K562 (cell line): Measurements from ENCODE around the gene EPB41L4A.

Experiments used
- ATF7 ChIP-seq: fragments of 450-650 bp; IDR thresholded peaks from 2 replicates; pipeline ENCODE4 v1.7.1; 2014; ENCODE audit warnings: mild to moderate bottlenecking, moderate library complexity
- ELF4 ChIP-seq: fragments of 450-650 bp; formaldehyde crosslinking; IDR thresholded peaks from 2 replicates; pipeline ENCODE4 v1.4.0; 2022; ENCODE audit warnings: missing genetic modification characterization
- EP300 ChIP-seq: IDR thresholded peaks from 2 replicates; pipeline ENCODE4 v1.6.1; 2012; ENCODE audit warnings: low read length, improper control_type of control experiment
- SAP30 ChIP-seq: fragments of 200-600 bp; sonication (generic); IDR thresholded peaks from 2 replicates; pipeline ENCODE4 v1.6.1; 2012; ENCODE audit warnings: borderline replicate concordance, low read depth, mild to moderate bottlenecking, moderate library complexity, low read length, control low read depth, inconsistent platforms; ENCODE audit not compliant: insufficient read depth, poor library complexity, severe bottlenecking
- SMC3 ChIP-seq: conservative IDR thresholded peaks from 2 replicates; pipeline ENCODE4 v1.6.1; 2011; ENCODE audit warnings: low read depth, low read length, improper control_type of control experiment; ENCODE audit not compliant: insufficient read depth
- TCFL5 ChIP-seq: fragments of 250-450 bp; sonication (Bioruptor Pico); conservative IDR thresholded peaks from 2 replicates; pipeline ENCODE4 v1.6.1; 2021; ENCODE audit warnings: mild to moderate bottlenecking, moderate library complexity, matching md5 sums
- ZFX ChIP-seq: sonication (generic); formaldehyde crosslinking; IDR thresholded peaks from 2 replicates; pipeline ENCODE4 v1.8.0; 2022; ENCODE audit warnings: mild to moderate bottlenecking, missing genetic modification reagents, moderate library complexity
- TF ChIP-seq, protein P1 (sequence below): sonication (generic); formaldehyde crosslinking; IDR thresholded peaks from 2 replicates; pipeline ENCODE4 v1.8.0; 2023; ENCODE audit warnings: mild to moderate bottlenecking, missing genetic modification reagents
- TF ChIP-seq, protein P2 (sequence below), 3 experiments: IDR thresholded peaks in 2 of 3; conservative IDR thresholded peaks in 1 of 3; 2 replicates each; pipeline ENCODE4 v1.5.1; 2011 to 2012; ENCODE audit warnings: low read length in 3 of 3, mild to moderate bottlenecking in 3 of 3, control low read depth in 2 of 3, improper control_type of control experiment in 1 of 3, inconsistent platforms in 1 of 3, low read depth in 1 of 3, mixed read lengths in 1 of 3, moderate library complexity in 1 of 3; ENCODE audit not compliant: insufficient read depth in 2 of 3
- TF ChIP-seq, protein P3 (sequence below): IDR thresholded peaks from 2 replicates; pipeline ENCODE4 v1.6.1; 2011; ENCODE audit warnings: borderline replicate concordance, low read depth, mild to moderate bottlenecking, moderate library complexity, low read length; ENCODE audit not compliant: insufficient read depth, poor library complexity, severe bottlenecking
- TF ChIP-seq, protein P4 (sequence below): fragments of 450-650 bp; conservative IDR thresholded peaks from 2 replicates; pipeline ENCODE4 v1.6.1; 2016; ENCODE audit warnings: missing genetic modification characterization, low read depth, mild to moderate bottlenecking, missing compliant biosample characterization, moderate library complexity

DNA sequence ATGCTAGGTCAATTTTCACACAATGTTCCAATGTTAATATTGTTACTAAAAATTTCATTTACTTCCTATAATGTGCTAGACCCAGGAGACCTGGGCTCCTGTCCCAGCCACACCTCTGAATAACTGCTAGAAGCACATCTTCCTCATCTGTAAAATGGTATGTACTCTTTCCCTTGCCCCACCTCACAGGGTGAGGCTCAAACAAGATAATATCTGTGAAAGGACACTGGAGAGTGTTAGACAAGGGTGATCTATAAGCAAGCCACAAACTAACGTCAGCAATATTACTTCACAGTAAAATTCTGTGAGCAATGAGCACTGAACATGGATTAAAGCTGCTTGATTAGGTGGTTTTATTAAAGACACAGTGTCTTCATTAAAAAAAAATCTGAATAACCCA, 186.4 kb downstream of the EPB41L4A start:
- TF ChIP-seq, protein P1, sequence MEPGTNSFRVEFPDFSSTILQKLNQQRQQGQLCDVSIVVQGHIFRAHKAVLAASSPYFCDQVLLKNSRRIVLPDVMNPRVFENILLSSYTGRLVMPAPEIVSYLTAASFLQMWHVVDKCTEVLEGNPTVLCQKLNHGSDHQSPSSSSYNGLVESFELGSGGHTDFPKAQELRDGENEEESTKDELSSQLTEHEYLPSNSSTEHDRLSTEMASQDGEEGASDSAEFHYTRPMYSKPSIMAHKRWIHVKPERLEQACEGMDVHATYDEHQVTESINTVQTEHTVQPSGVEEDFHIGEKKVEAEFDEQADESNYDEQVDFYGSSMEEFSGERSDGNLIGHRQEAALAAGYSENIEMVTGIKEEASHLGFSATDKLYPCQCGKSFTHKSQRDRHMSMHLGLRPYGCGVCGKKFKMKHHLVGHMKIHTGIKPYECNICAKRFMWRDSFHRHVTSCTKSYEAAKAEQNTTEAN (CRISPR knock-in tag), result no peak
- TF ChIP-seq, protein P2, sequence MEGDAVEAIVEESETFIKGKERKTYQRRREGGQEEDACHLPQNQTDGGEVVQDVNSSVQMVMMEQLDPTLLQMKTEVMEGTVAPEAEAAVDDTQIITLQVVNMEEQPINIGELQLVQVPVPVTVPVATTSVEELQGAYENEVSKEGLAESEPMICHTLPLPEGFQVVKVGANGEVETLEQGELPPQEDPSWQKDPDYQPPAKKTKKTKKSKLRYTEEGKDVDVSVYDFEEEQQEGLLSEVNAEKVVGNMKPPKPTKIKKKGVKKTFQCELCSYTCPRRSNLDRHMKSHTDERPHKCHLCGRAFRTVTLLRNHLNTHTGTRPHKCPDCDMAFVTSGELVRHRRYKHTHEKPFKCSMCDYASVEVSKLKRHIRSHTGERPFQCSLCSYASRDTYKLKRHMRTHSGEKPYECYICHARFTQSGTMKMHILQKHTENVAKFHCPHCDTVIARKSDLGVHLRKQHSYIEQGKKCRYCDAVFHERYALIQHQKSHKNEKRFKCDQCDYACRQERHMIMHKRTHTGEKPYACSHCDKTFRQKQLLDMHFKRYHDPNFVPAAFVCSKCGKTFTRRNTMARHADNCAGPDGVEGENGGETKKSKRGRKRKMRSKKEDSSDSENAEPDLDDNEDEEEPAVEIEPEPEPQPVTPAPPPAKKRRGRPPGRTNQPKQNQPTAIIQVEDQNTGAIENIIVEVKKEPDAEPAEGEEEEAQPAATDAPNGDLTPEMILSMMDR (IDR thresholded peaks at IDR 0.05 in 2 of 3, conservative IDR thresholded peaks at IDR 0.05 in 1 of 3; ENCODE audit: insufficient read depth in 2 of 3, low read depth in 1 of 3, low read length in 3 of 3), result no peak
- TF ChIP-seq, protein P3, sequence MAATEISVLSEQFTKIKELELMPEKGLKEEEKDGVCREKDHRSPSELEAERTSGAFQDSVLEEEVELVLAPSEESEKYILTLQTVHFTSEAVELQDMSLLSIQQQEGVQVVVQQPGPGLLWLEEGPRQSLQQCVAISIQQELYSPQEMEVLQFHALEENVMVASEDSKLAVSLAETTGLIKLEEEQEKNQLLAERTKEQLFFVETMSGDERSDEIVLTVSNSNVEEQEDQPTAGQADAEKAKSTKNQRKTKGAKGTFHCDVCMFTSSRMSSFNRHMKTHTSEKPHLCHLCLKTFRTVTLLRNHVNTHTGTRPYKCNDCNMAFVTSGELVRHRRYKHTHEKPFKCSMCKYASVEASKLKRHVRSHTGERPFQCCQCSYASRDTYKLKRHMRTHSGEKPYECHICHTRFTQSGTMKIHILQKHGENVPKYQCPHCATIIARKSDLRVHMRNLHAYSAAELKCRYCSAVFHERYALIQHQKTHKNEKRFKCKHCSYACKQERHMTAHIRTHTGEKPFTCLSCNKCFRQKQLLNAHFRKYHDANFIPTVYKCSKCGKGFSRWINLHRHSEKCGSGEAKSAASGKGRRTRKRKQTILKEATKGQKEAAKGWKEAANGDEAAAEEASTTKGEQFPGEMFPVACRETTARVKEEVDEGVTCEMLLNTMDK, result no peak
- TF ChIP-seq ATF7 (no peak), TCFL5 (no peak), ZFX (CRISPR knock-in tag) (no peak), SMC3 (no peak), SAP30 (no peak), ELF4 (no peak), EP300 (no peak)
- TF ChIP-seq, protein P4, sequence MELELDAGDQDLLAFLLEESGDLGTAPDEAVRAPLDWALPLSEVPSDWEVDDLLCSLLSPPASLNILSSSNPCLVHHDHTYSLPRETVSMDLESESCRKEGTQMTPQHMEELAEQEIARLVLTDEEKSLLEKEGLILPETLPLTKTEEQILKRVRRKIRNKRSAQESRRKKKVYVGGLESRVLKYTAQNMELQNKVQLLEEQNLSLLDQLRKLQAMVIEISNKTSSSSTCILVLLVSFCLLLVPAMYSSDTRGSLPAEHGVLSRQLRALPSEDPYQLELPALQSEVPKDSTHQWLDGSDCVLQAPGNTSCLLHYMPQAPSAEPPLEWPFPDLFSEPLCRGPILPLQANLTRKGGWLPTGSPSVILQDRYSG (tag), result no peak
